OCI-LY7 (cell line): ENCODE results near the gene DBN1. TPM values are rescaled to one million over a fixed set of nuclear protein-coding genes. Genes with fewer than 3 reads are reported as not detected.

ENCODE experiments used
- BruUV-seq: library from RNA; stranded (reverse); fragments of 400-500 nt; replicated peaks from 2 replicates; lab custom pipeline; 2021; lab: Mats Ljungman, UMichigan
- CTCF ChIA-PET: fragments of 300-600 bp; sonication (Branson Sonifier 250); formaldehyde crosslinking; loops from one replicate; lab custom pipeline; 2022; ENCODE audit warnings: antibody characterized with exemption; ENCODE audit not compliant: unreplicated experiment; lab: Charles Lee
- POLR2A ChIA-PET: fragments of 300-600 bp; sonication (Branson Sonifier 250); formaldehyde crosslinking; loops from one replicate; lab custom pipeline; 2022; ENCODE audit warnings: antibody characterized with exemption; lab: Charles Lee
- DNase-seq: peaks from one replicate; pipeline ENCODE4 v3.0.0-alpha.2; 2015; ENCODE audit warnings: low spot score
- H2AFZ ChIP-seq: fragments of 200-600 bp; sonication (generic), shearing (Covaris generic); 2 replicates; pipeline ENCODE4 v1.6.1; 2014; ENCODE audit warnings: mild to moderate bottlenecking, antibody characterized with exemption, low read length, moderate library complexity
- H3K27ac ChIP-seq: fragments of 200-600 bp; sonication (generic); 2 replicates; pipeline ENCODE4 v1.5.1; 2014; ENCODE audit warnings: mixed run types, low read depth, mild to moderate bottlenecking, moderate library complexity, low read length, inconsistent platforms; ENCODE audit not compliant: poor library complexity, severe bottlenecking
- H3K36me3 ChIP-seq: fragments of 200-600 bp; sonication (generic); 2 replicates; pipeline ENCODE4 v1.6.1; 2014; ENCODE audit warnings: mild to moderate bottlenecking, antibody characterized with exemption, low read length, moderate library complexity, mixed read lengths; ENCODE audit not compliant: insufficient read depth
- H3K4me1 ChIP-seq: fragments of 200-600 bp; sonication (generic); 2 replicates; pipeline ENCODE4 v1.5.1; 2014; ENCODE audit warnings: mild to moderate bottlenecking, low read length; ENCODE audit not compliant: insufficient read depth, poor library complexity, severe bottlenecking
- H3K4me2 ChIP-seq: fragments of 200-600 bp; sonication (generic); 2 replicates; pipeline ENCODE4 v1.6.1; 2014; ENCODE audit warnings: mild to moderate bottlenecking, low read length
- H3K4me3 ChIP-seq: fragments of 200-600 bp; sonication (generic); 2 replicates; pipeline ENCODE4 v1.5.1; 2014; ENCODE audit warnings: mild to moderate bottlenecking, low read depth, low read length; ENCODE audit not compliant: poor library complexity, severe bottlenecking
- H3K79me2 ChIP-seq: fragments of 200-600 bp; sonication (generic); 2 replicates; pipeline ENCODE4 v1.6.1; 2016; ENCODE audit warnings: low read depth, mild to moderate bottlenecking, low read length, moderate library complexity, mixed read lengths; ENCODE audit not compliant: insufficient read depth
- H3K9me2 ChIP-seq: fragments of 200-600 bp; sonication (generic); 2 replicates; pipeline ENCODE4 v1.6.1; 2016; ENCODE audit warnings: mild to moderate bottlenecking, low read length, mixed read lengths; ENCODE audit not compliant: insufficient read depth
- H3K9me3 ChIP-seq: fragments of 200-600 bp; sonication (generic); 2 replicates; pipeline ENCODE4 v1.6.1; 2014; ENCODE audit warnings: mild to moderate bottlenecking, mixed run types, low read length, mixed read lengths
- H4K20me1 ChIP-seq: fragments of 200-600 bp; sonication (generic); 2 replicates; pipeline ENCODE4 v1.6.1; 2014; ENCODE audit warnings: mild to moderate bottlenecking, antibody characterized with exemption, low read length, moderate library complexity, mixed read lengths; ENCODE audit not compliant: insufficient read depth
- CTCF ChIP-seq: fragments of 200-600 bp; sonication (generic); conservative IDR thresholded peaks from 2 replicates; pipeline ENCODE4 v1.5.1; 2014; ENCODE audit warnings: mild to moderate bottlenecking, antibody characterized with exemption, low read length, moderate library complexity, mixed read lengths
- EZH2phosphoT487 ChIP-seq: fragments of 200-600 bp; sonication (generic); IDR thresholded peaks from 2 replicates; pipeline ENCODE4 v1.6.1; 2018; ENCODE audit warnings: low read depth, borderline replicate concordance, mild to moderate bottlenecking, mixed run types, antibody characterized with exemption, low read length, moderate library complexity, mixed read lengths
- intact Hi-C: fragments of 100-400 bp; cut with micrococcal nuclease; formaldehyde crosslinking; loops from one replicate; pipeline ENCODE4 v1.10.0; 2022; ENCODE audit not compliant: unreplicated experiment
- total RNA-seq, 2 experiments: library from RNA; depleted of rRNA in 1 of 2; stranded (reverse); fragments of >200 nt in 1 of 2; shearing (Covaris generic) in 1 of 2; gene quantifications; 2 replicates each; pipeline ENCODE4 v1.2.3, GENCODE V29; 2014 to 2022

Gene DBN1
- total RNA-seq, 2 experiments from 2014 or later, result 11.7 to 22.0 TPM

DNA sequence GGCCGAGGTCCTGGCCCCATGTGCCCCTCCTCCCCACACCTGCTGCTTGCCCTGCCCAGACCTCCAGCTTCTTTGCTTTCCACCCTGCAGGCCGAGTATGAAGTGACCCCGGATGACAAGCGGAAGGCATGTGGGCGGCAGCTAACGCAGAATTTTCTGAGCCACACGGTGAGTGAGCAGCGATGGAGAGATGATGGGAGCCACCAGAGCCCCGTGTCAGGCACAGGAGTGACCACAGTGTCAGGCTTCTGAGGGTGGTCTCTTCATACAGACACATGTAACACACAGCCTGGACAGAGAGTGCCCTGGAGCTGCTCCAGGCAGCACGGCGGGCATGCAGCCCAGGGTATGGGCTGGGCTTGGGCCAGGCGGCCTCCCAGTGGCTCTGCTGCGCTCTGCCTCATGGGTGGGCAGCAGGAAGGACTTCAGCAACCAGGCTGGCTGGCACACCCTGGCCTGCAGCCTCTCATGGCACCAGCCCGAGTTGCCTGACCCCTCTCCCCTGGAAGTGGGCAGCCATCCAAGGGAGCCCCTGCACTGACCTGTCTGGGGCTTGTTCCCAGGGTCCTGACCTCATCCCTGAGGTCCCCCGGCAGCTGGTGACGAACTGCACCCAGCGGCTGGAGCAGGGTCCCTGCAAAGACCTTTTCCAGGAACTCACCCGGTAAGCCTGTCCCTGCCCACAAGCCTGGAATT, 41.1 kb downstream of the DBN1 start:
- CTCF ChIA-PET, result interaction anchor here (1.4 to 1.6 kb wide), 2 partner anchors 10 to 28 kb away, joined by 3 to 10 read pairs; no protein-coding TSS in a partner anchor
- peaks cover 63% of the 10 kb centered on the region for H3K36me3 ChIP-seq
- no peaks in the 10 kb centered on the region for H3K9me2 ChIP-seq
- no peak overlapping the region for H2AFZ ChIP-seq
- POLR2A ChIA-PET, result interaction anchor here (0.6 to 1.3 kb wide), 6 partner anchors 10 to 122 kb away, joined by 3 to 5 read pairs (median 3); no protein-coding TSS in a partner anchor
- peak overlapping the region; percentile 98 for H3K4me2 ChIP-seq
- peak overlapping the region; percentile 77 for H3K4me3 ChIP-seq
- H3K79me2 ChIP-seq, result peaks cover 27% of the 10 kb centered on the region
- no peaks in the 10 kb centered on the region for H3K9me3 ChIP-seq
- H4K20me1 ChIP-seq, result peaks cover 9% of the 10 kb centered on the region
- no TSS peak for BruUV-seq
- H3K4me1 ChIP-seq, result peaks cover 53% of the 10 kb centered on the region
- intact Hi-C loops, result no loop called here
- DNase-seq, result no peak
- peak overlapping the region; percentile 87 for H3K27ac ChIP-seq
- TF ChIP-seq CTCF, result no peak
- TF ChIP-seq EZH2phosphoT487, result no peak

DNA sequence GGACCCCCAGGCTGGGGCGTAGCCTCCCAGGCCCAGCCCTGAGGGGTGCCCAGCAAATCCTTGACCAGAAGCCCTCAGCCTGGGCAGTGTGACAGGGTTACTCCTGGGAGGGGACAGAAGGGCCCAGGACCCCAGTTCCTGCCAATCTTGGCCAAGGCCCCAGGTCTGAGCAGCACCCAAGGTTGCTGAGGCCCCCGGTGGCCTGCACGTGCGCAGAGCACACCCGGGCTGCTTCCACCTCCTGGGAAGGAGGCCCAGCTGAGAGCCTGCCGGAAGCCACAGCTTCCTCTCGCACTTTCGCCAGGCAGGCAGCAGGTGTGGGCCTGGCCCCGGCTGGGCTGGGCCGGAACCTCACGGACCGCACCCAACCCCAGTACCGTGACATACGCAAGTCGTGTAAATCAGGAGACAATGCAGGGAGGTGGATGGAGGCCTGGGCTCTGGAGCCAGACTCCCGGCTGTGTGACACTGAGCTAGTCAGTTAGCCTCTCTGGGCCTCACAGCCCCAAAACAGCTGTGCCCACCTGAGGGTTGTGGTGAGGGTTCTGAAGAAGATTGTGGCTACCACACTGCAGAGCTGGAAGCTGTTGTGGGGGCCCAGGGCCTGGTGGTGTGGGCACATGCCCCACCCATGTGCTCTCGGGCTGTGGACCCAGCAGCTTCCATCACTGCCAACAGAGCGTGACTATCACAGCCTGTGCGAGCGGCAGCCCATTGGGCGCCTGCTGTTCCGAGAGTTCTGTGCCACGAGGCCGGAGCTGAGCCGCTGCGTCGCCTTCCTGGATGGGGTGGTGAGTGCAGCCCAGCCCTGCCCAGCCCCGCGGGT, 41.9 kb downstream of the DBN1 start:
- H3K4me3 ChIP-seq, result peak overlapping the region; percentile 77
- peaks cover 54% of the 10 kb centered on the region for H3K4me1 ChIP-seq
- H3K4me2 ChIP-seq, result peak overlapping the region; percentile 98
- TF ChIP-seq CTCF, result no peak
- no peak for TF ChIP-seq EZH2phosphoT487
- ChIA-PET POLR2A (interaction anchor here (0.6 to 1.3 kb wide), 6 partner anchors 9 to 121 kb away, joined by 3 to 5 read pairs (median 3); no protein-coding TSS in a partner anchor), CTCF (interaction anchor here (0.6 to 1.6 kb wide), 4 partner anchors 10 to 75 kb away, joined by 3 to 10 read pairs (median 4); no protein-coding TSS in a partner anchor)
- H3K9me3 ChIP-seq, result no peaks in the 10 kb centered on the region
- H3K27ac ChIP-seq, result peak overlapping the region; percentile 87
- intact Hi-C loops, result loop anchor here (1.0 to 2.0 kb wide), 2 partner anchors 13 to 41 kb away; no protein-coding TSS in a partner anchor
- no peaks in the 10 kb centered on the region for H3K9me2 ChIP-seq
- BruUV-seq, result no TSS peak
- H3K36me3 ChIP-seq, result peaks cover 55% of the 10 kb centered on the region
- no peak overlapping the region for H2AFZ ChIP-seq
- peaks cover 9% of the 10 kb centered on the region for H4K20me1 ChIP-seq
- H3K79me2 ChIP-seq, result peaks cover 31% of the 10 kb centered on the region
- peak; percentile 91 for DNase-seq
